SJSA1 (cell line): Measurements from ENCODE around the gene CAPN14. TPM values are rescaled to one million over a fixed set of nuclear protein-coding genes. Genes with fewer than 3 reads are reported as not detected.

Source experiments
- DNase-seq, 2 experiments: peaks; one replicate each; pipeline ENCODE4 v3.0.0-alpha.2; 2015 to 2020; ENCODE audit warnings: low spot score in 2 of 2, low read depth in 1 of 2
- H3K27ac ChIP-seq: fragments of 250-450 bp; sonication (Bioruptor Pico); 2 replicates; pipeline ENCODE4 v1.5.1; 2020; ENCODE audit warnings: mild to moderate bottlenecking, moderate library complexity
- H3K27me3 ChIP-seq: fragments of 250-450 bp; sonication (Bioruptor Pico); replicated peaks from 2 replicates; pipeline ENCODE4 v1.5.1; 2020; ENCODE audit warnings: mild to moderate bottlenecking, moderate library complexity
- H3K36me3 ChIP-seq: fragments of 250-450 bp; sonication (Bioruptor Pico); 2 replicates; pipeline ENCODE4 v1.5.1; 2020; ENCODE audit warnings: mild to moderate bottlenecking
- H3K4me1 ChIP-seq: fragments of 250-450 bp; sonication (Bioruptor Pico); replicated peaks from 2 replicates; pipeline ENCODE4 v1.6.1; 2021; ENCODE audit warnings: mild to moderate bottlenecking
- H3K4me3 ChIP-seq: fragments of 250-450 bp; sonication (Bioruptor Pico); 2 replicates; pipeline ENCODE4 v1.5.1; 2020; ENCODE audit warnings: mild to moderate bottlenecking
- H3K9me3 ChIP-seq: fragments of 250-450 bp; sonication (Bioruptor Pico); replicated peaks from 2 replicates; pipeline ENCODE4 v1.5.1; 2020; ENCODE audit warnings: mild to moderate bottlenecking
- total RNA-seq: library from RNA; depleted of rRNA; stranded (reverse); fragments of >200 nt; shearing (Covaris generic); gene quantifications from 2 replicates; pipeline ENCODE4 v1.2.3, GENCODE V29; 2014; rRNA removed

The CAPN14 gene
- total RNA-seq, 1 experiment from 2014 or later = not detected

- Histone ChIP-seq H3K27me3 (peaks cover 4% of the 10 kb centered on the region; the same call in 1 of the 2 replicates), H3K36me3 (no peaks in the 10 kb centered on the region), H3K9me3 (no peaks in the 10 kb centered on the region), H3K4me1 (no peaks in the 10 kb centered on the region), H3K27ac (no peak overlapping the region), H3K4me3 (no peak overlapping the region)
- DNase-seq = no peak
These were observed 87.7 kb downstream of the CAPN14 start for GRCh38 chr2:31129375-31130171.

DNA sequence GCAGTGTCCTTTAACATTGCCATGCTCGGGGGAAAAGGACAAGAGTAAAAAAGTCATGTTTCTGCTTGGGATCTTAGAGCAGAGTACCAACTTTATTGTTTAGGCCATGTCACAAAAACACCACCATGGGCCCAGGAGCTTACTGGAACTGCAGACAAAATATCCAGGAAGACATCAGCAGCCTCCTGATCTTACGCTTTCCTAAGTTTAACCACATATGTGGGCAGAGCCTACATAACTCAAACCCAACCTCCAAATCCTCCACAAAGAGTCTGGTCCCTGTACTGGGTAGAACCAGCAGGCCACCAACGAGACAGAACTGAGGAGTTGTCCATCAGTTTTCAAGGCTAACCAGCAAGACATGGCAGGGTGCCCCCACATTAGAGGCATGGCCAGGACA lies 89.4 kb downstream of the CAPN14 start:
- H3K36me3 ChIP-seq = no peaks in the 10 kb centered on the region
- peaks cover 4% of the 10 kb centered on the region; the same call in 1 of the 2 replicates for H3K27me3 ChIP-seq

DNA sequence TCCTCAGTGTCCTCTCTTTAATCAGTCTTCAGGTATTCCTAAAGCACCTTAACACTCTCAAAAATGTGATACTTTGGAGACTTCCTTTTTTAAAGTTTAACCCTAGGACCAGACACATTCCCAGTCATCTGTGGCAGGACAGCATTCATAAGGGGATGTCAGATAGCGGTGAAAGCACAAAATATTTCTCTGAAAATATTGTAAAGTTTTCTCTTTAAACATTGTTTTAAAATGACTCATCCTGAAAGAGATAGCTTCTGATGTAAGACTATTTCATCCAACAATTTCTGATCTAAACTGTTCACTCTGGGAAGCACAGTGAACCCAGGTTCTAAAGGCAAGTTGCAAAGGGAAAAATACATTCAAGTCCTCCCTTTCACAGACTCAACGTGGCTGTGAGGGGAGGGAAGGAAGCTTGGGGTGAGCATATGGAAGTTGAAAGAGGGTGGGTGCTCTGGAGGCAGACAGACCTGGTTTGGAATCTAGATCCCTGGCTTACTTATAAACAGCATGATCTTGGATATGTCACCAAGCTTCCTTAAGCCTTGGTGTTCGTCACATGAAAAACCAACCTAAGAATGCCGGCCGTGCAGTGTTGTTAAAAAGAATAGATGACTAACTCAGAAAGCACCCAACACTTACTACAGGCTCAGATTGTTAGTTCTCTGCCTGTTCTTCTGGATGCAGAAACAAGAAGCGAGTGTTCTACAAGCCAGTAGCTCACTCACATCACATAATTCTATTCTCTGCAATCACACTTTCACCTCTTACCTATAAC lies 91.2 kb downstream of the CAPN14 start:
- Histone ChIP-seq H3K27ac (peak overlapping the region; percentile 48; the same call in 1 of the 2 replicates), H3K27me3 (peaks cover 4% of the 10 kb centered on the region; the same call in 1 of the 2 replicates), H3K9me3 (no peaks in the 10 kb centered on the region), H3K4me3 (no peak overlapping the region), H3K4me1 (no peaks in the 10 kb centered on the region), H3K36me3 (no peaks in the 10 kb centered on the region)
- peak in 1 of 2 experiments; percentile 51 for DNase-seq

More for the DNA sequence above, 89.4 kb downstream of the CAPN14 start:
- Histone ChIP-seq H3K4me3 (no peak overlapping the region), H3K9me3 (no peaks in the 10 kb centered on the region), H3K27ac (no peak overlapping the region), H3K4me1 (no peaks in the 10 kb centered on the region)
- DNase-seq = no peak

DNA sequence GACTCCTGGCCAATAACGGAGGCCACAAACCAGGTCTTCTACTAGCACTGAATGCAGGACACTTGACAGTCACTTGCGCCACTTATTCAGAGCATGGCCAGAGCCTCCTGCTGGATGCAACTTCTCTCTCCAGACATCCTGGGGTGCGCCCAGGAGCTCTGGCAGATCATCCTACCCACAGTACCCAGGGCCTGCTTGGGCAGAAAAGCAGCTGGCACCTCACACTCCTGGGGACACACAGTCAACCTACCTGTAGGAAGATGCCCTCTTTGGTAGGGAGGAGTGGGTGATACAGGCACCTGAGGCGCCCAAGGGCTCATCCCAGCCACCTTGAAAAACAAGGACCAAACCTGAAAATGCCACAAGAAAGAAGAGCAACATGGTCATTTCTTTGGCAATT lies 92.4 kb downstream of the CAPN14 start:
- H3K27ac ChIP-seq = no peak overlapping the region
- no peak overlapping the region for H3K4me3 ChIP-seq
- no peak for DNase-seq
- H3K9me3 ChIP-seq = no peaks in the 10 kb centered on the region
- H3K27me3 ChIP-seq = peaks cover 4% of the 10 kb centered on the region; the same call in 1 of the 2 replicates
- no peaks in the 10 kb centered on the region for H3K4me1 ChIP-seq
- no peaks in the 10 kb centered on the region for H3K36me3 ChIP-seq

Other genes with a start within 250 kb of the CAPN14 start
- 0.21 TPM in 1 of 2 replicates, not detected in the other for gene GALNT14, start 79.1 kb downstream of the CAPN14 start, total RNA-seq
- gene EHD3, start 16.6 kb upstream of the CAPN14 start, total RNA-seq = 3.0 and 8.1 TPM in 2 replicates
- 0.05 TPM in 1 of 2 replicates, not detected in the other for gene XDH, start 197.2 kb upstream of the CAPN14 start, total RNA-seq